ENCODE results near the gene MARCHF5. TPM values are rescaled to one million over a fixed set of nuclear protein-coding genes. Genes with fewer than 3 reads are reported as not detected.
"Not testable (repeated sequence)": the region's sequence is repeated elsewhere in the genome, so short reads cannot be mapped to it uniquely, and the experiment has no call there.

MARCHF5 gene
- total RNA-seq, 4 donors from 2014 or later, result 12.3 to 18.5 (median 16.7) TPM

GRCh38 chr10:92381543-92381954, 90.6 kb downstream of the MARCHF5 start:
- 65% methylated on average over 7 of the region's 7 CpGs for WGBS
- intact Hi-C loops (cut with DNase I), result no loop called here
- Histone ChIP-seq H3K36me3 (no peaks in the 10 kb centered on the region), H3K9me3 (no peaks in the 10 kb centered on the region), H3K4me1 (no peaks in the 10 kb centered on the region), H3K4me3 (no peak overlapping the region), H3K27me3 (no peaks in the 10 kb centered on the region), H3K27ac (replicated peaks in 1 of 4) (no peak overlapping the region)
- TF ChIP-seq EP300 (IDR thresholded peaks at IDR 0.05) (no peak), CTCF (IDR thresholded peaks at IDR 0.05) (no peak), POLR2A (IDR thresholded peaks at IDR 0.05; ENCODE audit: low read depth) (no peak), POLR2AphosphoS5 (IDR thresholded peaks at IDR 0.05) (no peak)
- DNase-seq (ENCODE audit: extremely low spot score), result no peak

- Histone ChIP-seq H3K27me3 (no peaks in the 10 kb centered on the region), H3K4me3 (no peak overlapping the region), H3K4me1 (no peaks in the 10 kb centered on the region), H3K9me3 (no peaks in the 10 kb centered on the region), H3K27ac (replicated peaks in 1 of 4) (no peak overlapping the region), H3K36me3 (no peaks in the 10 kb centered on the region)
- no peak for TF ChIP-seq POLR2A (IDR thresholded peaks at IDR 0.05; ENCODE audit: low read depth)
- no peak for TF ChIP-seq POLR2AphosphoS5 (IDR thresholded peaks at IDR 0.05)
- TF ChIP-seq EP300 (IDR thresholded peaks at IDR 0.05), result no peak
- TF ChIP-seq CTCF (IDR thresholded peaks at IDR 0.05), result no peak
- WGBS, result 80% methylated on average over 4 of the region's 4 CpGs
- intact Hi-C loops (cut with DNase I), result no loop called here
- DNase-seq (ENCODE audit: extremely low spot score), result no peak
These were observed 91.7 kb downstream of the MARCHF5 start for GRCh38 chr10:92382631-92383030.

GRCh38 chr10:92384741-92385140, 93.8 kb downstream of the MARCHF5 start:
- intact Hi-C loops (cut with DNase I), result no loop called here
- Histone ChIP-seq H3K36me3 (no peaks in the 10 kb centered on the region), H3K4me1 (no peaks in the 10 kb centered on the region), H3K27ac (replicated peaks in 1 of 4) (no peak overlapping the region), H3K4me3 (no peak overlapping the region), H3K27me3 (no peaks in the 10 kb centered on the region), H3K9me3 (no peaks in the 10 kb centered on the region)
- no peak for DNase-seq (ENCODE audit: extremely low spot score)
- WGBS, result 64% methylated on average over 2 of the region's 2 CpGs
- TF ChIP-seq CTCF (IDR thresholded peaks at IDR 0.05), result no peak
- TF ChIP-seq POLR2A (IDR thresholded peaks at IDR 0.05; ENCODE audit: low read depth), result no peak
- TF ChIP-seq EP300 (IDR thresholded peaks at IDR 0.05), result no peak
- no peak for TF ChIP-seq POLR2AphosphoS5 (IDR thresholded peaks at IDR 0.05)

- H3K9me3 ChIP-seq, result no peaks in the 10 kb centered on the region
- TF ChIP-seq EP300 (IDR thresholded peaks at IDR 0.05), result no peak
- TF ChIP-seq POLR2AphosphoS5 (IDR thresholded peaks at IDR 0.05), result no peak
- no peak for TF ChIP-seq POLR2A (IDR thresholded peaks at IDR 0.05; ENCODE audit: low read depth)
- no peak for TF ChIP-seq CTCF (IDR thresholded peaks at IDR 0.05)
- H3K4me1 ChIP-seq, result no peaks in the 10 kb centered on the region
- no peaks in the 10 kb centered on the region for H3K36me3 ChIP-seq
- WGBS, result 77% methylated on average over 2 of the region's 2 CpGs
- H3K4me3 ChIP-seq, result no peak overlapping the region
- intact Hi-C loops (cut with DNase I), result no loop called here
- H3K27ac ChIP-seq (replicated peaks in 1 of 4), result no peak overlapping the region
- no peaks in the 10 kb centered on the region for H3K27me3 ChIP-seq
- no peak for DNase-seq (ENCODE audit: extremely low spot score)
These were observed 94.9 kb downstream of the MARCHF5 start for GRCh38 chr10:92385831-92386230.

GRCh38 chr10:92387289-92387940, 96.4 kb downstream of the MARCHF5 start:
- Histone ChIP-seq H3K27ac (replicated peaks in 1 of 4) (no peak overlapping the region), H3K4me1 (no peaks in the 10 kb centered on the region), H3K4me3 (no peak overlapping the region), H3K9me3 (no peaks in the 10 kb centered on the region), H3K36me3 (no peaks in the 10 kb centered on the region), H3K27me3 (no peaks in the 10 kb centered on the region)
- TF ChIP-seq EP300 (IDR thresholded peaks at IDR 0.05) (no peak), POLR2A (IDR thresholded peaks at IDR 0.05; ENCODE audit: low read depth) (no peak), CTCF (IDR thresholded peaks at IDR 0.05) (no peak), POLR2AphosphoS5 (IDR thresholded peaks at IDR 0.05) (no peak)
- 41% methylated on average over 11 of the region's 11 CpGs for WGBS
- no peak for DNase-seq (ENCODE audit: extremely low spot score)
- intact Hi-C loops (cut with DNase I), result no loop called here

- H3K4me3 ChIP-seq; H3K27me3 ChIP-seq; H3K36me3 ChIP-seq; DNase-seq (ENCODE audit: extremely low spot score); H3K4me1 ChIP-seq; H3K9me3 ChIP-seq; H3K27ac ChIP-seq (replicated peaks in 1 of 4); intact Hi-C loops (cut with DNase I): not testable (repeated sequence)
- WGBS, result 48% methylated on average over 1 of the region's 1 CpG
These were observed 102.2 kb downstream of the MARCHF5 start for GRCh38 chr10:92393173-92393572.
